GM12878 (cell line): Measurements from ENCODE around the gene ERN1. TPM values are rescaled to one million over a fixed set of nuclear protein-coding genes. Genes with fewer than 3 reads are reported as not detected.

ENCODE experiments used
- ASH2L ChIP-seq: fragments of 300-600, 200-600 bp; sonication (generic); IDR thresholded peaks from 2 replicates; pipeline ENCODE4 v1.6.1; 2017; ENCODE audit warnings: low read depth, mild to moderate bottlenecking, borderline replicate concordance
- BCL11A ChIP-seq: IDR thresholded peaks from 2 replicates; pipeline ENCODE4 v1.6.1; 2011; ENCODE audit warnings: low read depth, low read length
- E2F8 ChIP-seq: fragments of 450-650 bp; IDR thresholded peaks from 2 replicates; pipeline ENCODE4 v1.6.1; 2018; ENCODE audit warnings: mild to moderate bottlenecking, low read depth, moderate library complexity; ENCODE audit not compliant: partially characterized antibody
- FOXM1 ChIP-seq: IDR thresholded peaks from 2 replicates; pipeline ENCODE4 v1.6.1; 2012; ENCODE audit warnings: low read depth, mild to moderate bottlenecking, inconsistent platforms, low read length, moderate library complexity
- GABPA ChIP-seq: IDR thresholded peaks from 2 replicates; pipeline ENCODE4 v1.6.1; 2014; ENCODE audit warnings: antibody characterized with exemption, low read depth, mild to moderate bottlenecking, inconsistent platforms
- HSF1 ChIP-seq: fragments of 150-350 bp; IDR thresholded peaks from 2 replicates; pipeline ENCODE4 v1.6.1; 2014; ENCODE audit warnings: mild to moderate bottlenecking, low read depth, low read length
- IRF5 ChIP-seq: fragments of 450-650 bp; IDR thresholded peaks from 2 replicates; pipeline ENCODE4 v1.6.1; 2017; ENCODE audit warnings: borderline replicate concordance
- MEF2B ChIP-seq: fragments of 450-650 bp; IDR thresholded peaks from 2 replicates; pipeline ENCODE4 v1.6.1; 2018; ENCODE audit warnings: mild to moderate bottlenecking, moderate library complexity; ENCODE audit not compliant: partially characterized antibody, poor library complexity, severe bottlenecking
- POLR2AphosphoS2 ChIP-seq: IDR thresholded peaks from 2 replicates; pipeline ENCODE4 v1.6.1; 2011; ENCODE audit warnings: low read depth, mild to moderate bottlenecking, low read length, improper control_type of control experiment, moderate library complexity
- POLR2AphosphoS5 ChIP-seq: IDR thresholded peaks from 2 replicates; pipeline ENCODE4 v1.6.1; 2011; ENCODE audit warnings: mild to moderate bottlenecking, low read length, inconsistent platforms
- POU2F2 ChIP-seq: IDR thresholded peaks from 3 replicates; pipeline ENCODE4 v1.6.1; 2011; ENCODE audit warnings: low read depth, mild to moderate bottlenecking, low read length, borderline replicate concordance
- REST ChIP-seq: IDR thresholded peaks from 2 replicates; pipeline ENCODE4 v1.6.1; 2012; ENCODE audit warnings: mild to moderate bottlenecking, low read depth, low read length
- SIX5 ChIP-seq: IDR thresholded peaks from 2 replicates; pipeline ENCODE4 v1.6.1; 2011; ENCODE audit warnings: mild to moderate bottlenecking, low read depth, low read length, moderate library complexity; ENCODE audit not compliant: severe bottlenecking
- STAT3 ChIP-seq: IDR thresholded peaks from 2 replicates; pipeline ENCODE4 v1.6.1; 2011; ENCODE audit warnings: low read depth, low read length, improper control_type of control experiment
- TCF3 ChIP-seq: IDR thresholded peaks from 2 replicates; pipeline ENCODE4 v1.6.1; 2012; ENCODE audit warnings: low read depth, mild to moderate bottlenecking, low read length, borderline replicate concordance; ENCODE audit not compliant: insufficient read depth
- ZBED1 ChIP-seq: IDR thresholded peaks from 2 replicates; pipeline ENCODE4 v1.6.1; 2016; ENCODE audit warnings: borderline replicate concordance
- ZNF207 ChIP-seq: fragments of 450-650 bp; IDR thresholded peaks from 2 replicates; pipeline ENCODE4 v1.6.1; 2014; ENCODE audit warnings: antibody characterized with exemption, mild to moderate bottlenecking, borderline replicate concordance
- polyA plus RNA-seq, 11 experiments: library from polyadenylated mRNA; depleted of rRNA in 4 of 11; unstranded in 6 of 11; stranded (reverse) in 5 of 11; fragments of >200 nt; fragmentation: Nextera tagmentation in 4 of 11; fragmentation: Illumina TruSeq in 1 of 11; extraction: Ambion mirVana in 4 of 11; extraction: Trizol in 1 of 11; gene quantifications; 1 replicate in 1 of 11; 2 replicates in 10 of 11; pipeline versions ENCODE4 v1.2.1 to v1.2.3, GENCODE V29; 2011 to 2016; ENCODE audit warnings: inconsistent platforms in 2 of 11, missing spikeins in 2 of 11, low read depth in 1 of 11
- total RNA-seq, 4 experiments: library from RNA; depleted of rRNA in 3 of 4; stranded (reverse); fragments of >200 nt in 3 of 4; fragmentation: Illumina TruSeq in 1 of 4; extraction: Trizol in 1 of 4; gene quantifications; 2 replicates each; pipeline versions ENCODE4 v1.2.1 to v1.2.3, GENCODE V29; 2013 to 2021

ERN1 gene
- total and polyA plus RNA-seq, 10 of the 15 experiments (the other 5 are each of a cell fraction or from before 2014, with no cell fraction given) = 2.6 to 19.2 (median 7.6) TPM

GRCh38 chr17:64147110-64148016 lies 17.4 kb upstream of the ERN1 start (continued):
- TF ChIP-seq IRF5 (no peak), SIX5 (no peak), TCF3 (0 out of 2 replicates have a peak, but pooled peaks have one; percentile 14), POLR2AphosphoS5 (peak; percentile 77; the same call in 1 of the 2 replicates), MEF2B (no peak), STAT3 (no peak), GABPA (no peak), POLR2AphosphoS2 (0 out of 2 replicates have a peak, but pooled peaks have one; percentile 17), POU2F2 (peak; percentile 68; the same call in 1 of the 3 replicates), FOXM1 (0 out of 2 replicates have a peak, but pooled peaks have one; percentile 10), ZNF207 (no peak), ZBED1 (0 out of 2 replicates have a peak, but pooled peaks have one; percentile 43), ASH2L (no peak), BCL11A (peak; percentile 2; the same call in 1 of the 2 replicates), E2F8 (no peak), HSF1 (no peak), REST (no peak)
